Thyroid gland (tissue), 4 donors: ENCODE results near the gene NT5C1B. TPM values are rescaled to one million over a fixed set of nuclear protein-coding genes. Genes with fewer than 3 reads are reported as not detected.

Experiments used
- DNase-seq, 2 donors: peaks; one replicate each; pipeline ENCODE4 v3.0.0-alpha.2; 2019
- H3K27ac ChIP-seq, 3 donors: fragments of 200-600 bp; sonication (generic); 1 replicate in 2 of 3; 2 replicates in 1 of 3; pipeline ENCODE4 v1.5.1; 2016 to 2019; ENCODE audit warnings: mild to moderate bottlenecking in 1 of 3, moderate library complexity in 1 of 3
- H3K27me3 ChIP-seq: fragments of 200-600 bp; sonication (generic); one replicate; pipeline ENCODE4 v1.5.1; 2019
- H3K36me3 ChIP-seq, 2 donors: fragments of 200-600 bp; sonication (generic); one replicate each; pipeline ENCODE4 v1.5.1; 2016 to 2019
- H3K4me1 ChIP-seq, 2 donors: fragments of 200-600 bp; sonication (generic); one replicate each; pipeline ENCODE4 v1.5.1; 2017 to 2019
- H3K4me3 ChIP-seq, 3 donors: fragments of 200-600 bp; sonication (generic); replicated peaks in 1 of 3; 1 replicate in 2 of 3; 2 replicates in 1 of 3; pipeline ENCODE4 v1.5.1; 2016; ENCODE audit warnings: mild to moderate bottlenecking in 1 of 3
- H3K9me3 ChIP-seq: fragments of 200-600 bp; sonication (generic); one replicate; pipeline ENCODE4 v1.5.1; 2017
- CTCF ChIP-seq, 6 experiments: fragments of 200-600 bp in 3 of 6; fragments of 450-650 bp in 3 of 6; sonication (generic) in 3 of 6; IDR thresholded peaks; one replicate each; pipeline ENCODE4 v1.5.1; 2016 to 2019; ENCODE audit warnings: antibody characterized with exemption in 6 of 6, mild to moderate bottlenecking in 2 of 6, inconsistent platforms in 1 of 6, moderate library complexity in 1 of 6
- POLR2A ChIP-seq, 2 donors: fragments of 450-650 bp; IDR thresholded peaks; one replicate each; pipeline ENCODE4 v1.6.1; 2017; ENCODE audit warnings: antibody characterized with exemption in 2 of 2, mild to moderate bottlenecking in 2 of 2, moderate library complexity in 1 of 2
- WGBS, 2 donors: methylation state at CpG; one replicate each; pipeline ENCODE4 v1.1.5; 2017; 5-methylcytosine and 5-hydroxymethylcytosine counted together
- intact Hi-C: fragments of 100-400 bp; cut with DNase I; formaldehyde crosslinking; loops from one replicate; pipeline ENCODE4 v1.15.1; 2023
- total RNA-seq, 4 donors: library from RNA; depleted of rRNA; stranded (reverse); fragments of >200 nt; gene quantifications; one replicate each; pipeline ENCODE4 v1.2.3, GENCODE V29; 2016

The NT5C1B gene
- total RNA-seq, 4 donors from 2014 or later: 0.13 TPM; not detected in 3

GRCh38 chr2:18525852-18526251 lies 63.5 kb downstream of the NT5C1B start:
- H3K9me3 ChIP-seq: no peaks in the 10 kb centered on the region
- no peaks in the 10 kb centered on the region for H3K27me3 ChIP-seq
- no peak overlapping the region for H3K4me3 ChIP-seq
- no peak for DNase-seq
- intact Hi-C loops: no loop called here
- WGBS, 2 donors: 92 to 96% methylated on average over 3 of the region's 3 CpGs
- H3K36me3 ChIP-seq: no peaks in the 10 kb centered on the region
- H3K4me1 ChIP-seq: no peaks in the 10 kb centered on the region
- H3K27ac ChIP-seq: no peak overlapping the region
- no peak for TF ChIP-seq CTCF (IDR thresholded peaks at IDR 0.05)
- TF ChIP-seq POLR2A (IDR thresholded peaks at IDR 0.05): no peak

GRCh38 chr2:18525236-18525635 lies 64.1 kb downstream of the NT5C1B start:
- Histone ChIP-seq H3K9me3 (no peaks in the 10 kb centered on the region), H3K4me3 (no peak overlapping the region), H3K27me3 (no peaks in the 10 kb centered on the region), H3K4me1 (peaks cover 0 to 5% of the 10 kb centered on the region in 2 donors), H3K36me3 (no peaks in the 10 kb centered on the region), H3K27ac (no peak overlapping the region)
- DNase-seq: no peak
- intact Hi-C loops: no loop called here
- TF ChIP-seq CTCF (IDR thresholded peaks at IDR 0.05) (no peak), POLR2A (IDR thresholded peaks at IDR 0.05) (no peak)
- WGBS, 2 donors: 92 to 96% methylated on average over 2 of the region's 2 CpGs

GRCh38 chr2:18522484-18523146 lies 66.8 kb downstream of the NT5C1B start:
- intact Hi-C loops: loop anchor here (5.0 kb wide), 1 partner anchor 1340 kb away; no protein-coding TSS in a partner anchor
- H3K4me1 ChIP-seq: peaks cover 0 to 7% of the 10 kb centered on the region in 2 donors
- TF ChIP-seq POLR2A (IDR thresholded peaks at IDR 0.05): no peak
- TF ChIP-seq CTCF (IDR thresholded peaks at IDR 0.05): no peak
- no peaks in the 10 kb centered on the region for H3K27me3 ChIP-seq
- no peak overlapping the region for H3K27ac ChIP-seq
- no peak overlapping the region for H3K4me3 ChIP-seq
- 97 to 100% methylated on average over 2 of the region's 2 CpGs for WGBS, 2 donors
- no peaks in the 10 kb centered on the region for H3K36me3 ChIP-seq
- DNase-seq: peak in 1 of 2 donors; percentile 24
- no peaks in the 10 kb centered on the region for H3K9me3 ChIP-seq

- intact Hi-C loops: loop anchor here (5.0 kb wide), 1 partner anchor 1342 kb away; no protein-coding TSS in a partner anchor
- Histone ChIP-seq H3K9me3 (no peaks in the 10 kb centered on the region), H3K36me3 (no peaks in the 10 kb centered on the region), H3K27ac (peak overlapping the region in 1 of 3 donors; percentile 36), H3K27me3 (no peaks in the 10 kb centered on the region), H3K4me1 (peaks cover 0 to 7% of the 10 kb centered on the region in 2 donors), H3K4me3 (no peak overlapping the region)
- 45 to 49% methylated on average over 16 of the region's 16 CpGs for WGBS, 2 donors
- DNase-seq: peak; percentile 79 to 82
- peak; percentile 55 to 91 (median 75) for TF ChIP-seq CTCF (IDR thresholded peaks at IDR 0.05)
- no peak for TF ChIP-seq POLR2A (IDR thresholded peaks at IDR 0.05)
Observed at GRCh38 chr2:18520451-18521425, 68.6 kb downstream of the NT5C1B start.
